ENCODE measurements around the gene SMARCD2.

Gene SMARCD2

GRCh38 chr17:63835167-63835720, 7.2 kb downstream of the SMARCD2 start:
- no peak overlapping the region for H3K4me3 ChIP-seq (ENCODE audit: low read depth, low read length)
- TF ChIP-seq CTCF (IDR thresholded peaks at IDR 0.05; ENCODE audit: insufficient read depth, low read depth, low read length, missing control alignments) = no peak
- no peak for DNase-seq (ENCODE audit: low read depth)

- TF ChIP-seq CTCF (IDR thresholded peaks at IDR 0.05; ENCODE audit: insufficient read depth, low read depth, low read length, missing control alignments) = peak; percentile 75
- H3K4me3 ChIP-seq (ENCODE audit: low read depth, low read length) = no peak overlapping the region
- peak; percentile 87 for DNase-seq (ENCODE audit: low read depth)
Observed at GRCh38 chr17:63834431-63835166, 7.9 kb downstream of the SMARCD2 start.

GRCh38 chr17:63833741-63834373, 8.6 kb downstream of the SMARCD2 start:
- no peak for TF ChIP-seq CTCF (IDR thresholded peaks at IDR 0.05; ENCODE audit: insufficient read depth, low read depth, low read length, missing control alignments)
- no peak for DNase-seq (ENCODE audit: low read depth)

GRCh38 chr17:63833026-63833740, 9.3 kb downstream of the SMARCD2 start:
- H3K4me3 ChIP-seq (ENCODE audit: low read depth, low read length) = no peak overlapping the region
- no peak for DNase-seq (ENCODE audit: low read depth)
- TF ChIP-seq CTCF (IDR thresholded peaks at IDR 0.05; ENCODE audit: insufficient read depth, low read depth, low read length, missing control alignments) = no peak

More at GRCh38 chr17:63833741-63834373, 8.6 kb downstream of the SMARCD2 start:
- H3K4me3 ChIP-seq (ENCODE audit: low read depth, low read length) = no peak overlapping the region

- DNase-seq (ENCODE audit: low read depth) = no peak
- no peak overlapping the region for H3K4me3 ChIP-seq (ENCODE audit: low read depth, low read length)
- TF ChIP-seq CTCF (IDR thresholded peaks at IDR 0.05; ENCODE audit: insufficient read depth, low read depth, low read length, missing control alignments) = no peak
Observed at GRCh38 chr17:63832455-63832854, 10.0 kb downstream of the SMARCD2 start.

- no peak overlapping the region for H3K4me3 ChIP-seq (ENCODE audit: low read depth, low read length)
- TF ChIP-seq CTCF (IDR thresholded peaks at IDR 0.05; ENCODE audit: insufficient read depth, low read depth, low read length, missing control alignments) = no peak
- no peak for DNase-seq (ENCODE audit: low read depth)
Observed at GRCh38 chr17:63832014-63832413, 10.5 kb downstream of the SMARCD2 start.

All from GM12865 (cell line).